ENCODE results near the gene GRIK3. TPM values are rescaled to one million over a fixed set of nuclear protein-coding genes. Genes with fewer than 3 reads are reported as not detected.

The GRIK3 gene
- total RNA-seq, 1 experiment from 2014 or later = not detected

GRCh38 chr1:37016121-37016520, 18.2 kb downstream of the GRIK3 start:
- H3K36me3 ChIP-seq (ENCODE audit: low read depth, low read length) = no peaks in the 10 kb centered on the region
- H3K4me2 ChIP-seq (ENCODE audit: low read length) = no peak overlapping the region
- TF ChIP-seq EZH2 (IDR thresholded peaks at IDR 0.05; ENCODE audit: low read length, unreplicated experiment) (no peak), CTCF (conservative IDR thresholded peaks at IDR 0.05; ENCODE audit: low read depth, low read length) (no peak), EZH2phosphoT487 (IDR thresholded peaks at IDR 0.05; ENCODE audit: borderline replicate concordance, low read length) (no peak)
- ChIA-PET CTCF (no interaction called here), POLR2A (ENCODE audit: unreplicated experiment) (no interaction called here)
- no peaks in the 10 kb centered on the region for H4K20me1 ChIP-seq (ENCODE audit: low read length)
- H3K27me3 ChIP-seq (ENCODE audit: low read length) = peaks cover 12% of the 10 kb centered on the region; the same call in 1 of the 2 replicates
- no peaks in the 10 kb centered on the region for H3K4me1 ChIP-seq (ENCODE audit: insufficient read depth, low read length)
- intact Hi-C loops (cut with micrococcal nuclease) = no loop called here
- H3K9me3 ChIP-seq (ENCODE audit: low read length) = no peaks in the 10 kb centered on the region
- no peaks in the 10 kb centered on the region for H3K9me2 ChIP-seq (replicated peaks; ENCODE audit: low read length)
- no peak for DNase-seq
- H2AFZ ChIP-seq (ENCODE audit: low read length) = no peak overlapping the region
- H3K27ac ChIP-seq (ENCODE audit: low read length) = no peak overlapping the region
- no peaks in the 10 kb centered on the region for H3K79me2 ChIP-seq (ENCODE audit: low read length)
- no TSS peak for BruUV-seq (replicated peaks)
- no peak overlapping the region for H3K4me3 ChIP-seq (ENCODE audit: low read length)
- no peak overlapping the region for H3K9ac ChIP-seq (ENCODE audit: low read length)
- no peaks in the 10 kb centered on the region for H3F3A ChIP-seq (ENCODE audit: low read length, unreplicated experiment)
- no peak for ATAC-seq

DNA sequence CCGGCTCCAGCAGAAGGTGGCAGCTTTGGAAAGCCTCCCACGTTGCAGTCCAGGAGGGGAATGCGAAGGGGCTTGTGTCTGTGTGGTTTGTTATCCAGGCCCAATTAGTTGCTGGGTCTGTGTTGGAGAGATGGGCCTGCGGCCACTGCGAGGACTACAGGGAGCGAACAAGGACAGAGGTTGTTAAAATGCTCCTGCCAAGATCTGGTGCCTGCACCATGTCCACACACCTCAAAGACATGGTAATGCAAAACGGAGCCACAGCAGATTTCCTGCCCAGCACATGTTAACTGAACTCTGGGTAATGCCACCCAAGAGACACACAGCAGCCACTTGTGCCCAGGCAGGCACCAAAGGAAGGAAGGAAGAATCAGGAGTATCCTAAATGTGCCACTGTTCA, 18.6 kb downstream of the GRIK3 start:
- Histone ChIP-seq H3F3A (ENCODE audit: low read length, unreplicated experiment) (no peaks in the 10 kb centered on the region), H3K9ac (ENCODE audit: low read length) (no peak overlapping the region), H3K27ac (ENCODE audit: low read length) (no peak overlapping the region), H3K9me3 (ENCODE audit: low read length) (no peaks in the 10 kb centered on the region), H3K9me2 (replicated peaks; ENCODE audit: low read length) (no peaks in the 10 kb centered on the region), H2AFZ (ENCODE audit: low read length) (no peak overlapping the region), H3K79me2 (ENCODE audit: low read length) (no peaks in the 10 kb centered on the region), H3K4me1 (ENCODE audit: insufficient read depth, low read length) (no peaks in the 10 kb centered on the region), H3K4me2 (ENCODE audit: low read length) (no peak overlapping the region), H3K27me3 (ENCODE audit: low read length) (peaks cover 14% of the 10 kb centered on the region; the same call in 1 of the 2 replicates), H3K4me3 (ENCODE audit: low read length) (no peak overlapping the region), H4K20me1 (ENCODE audit: low read length) (no peaks in the 10 kb centered on the region), H3K36me3 (ENCODE audit: low read depth, low read length) (no peaks in the 10 kb centered on the region)
- ChIA-PET POLR2A (ENCODE audit: unreplicated experiment) (no interaction called here), CTCF (no interaction called here)
- ATAC-seq (no peak), DNase-seq (no peak)
- intact Hi-C loops (cut with micrococcal nuclease) = no loop called here
- TF ChIP-seq CTCF (conservative IDR thresholded peaks at IDR 0.05; ENCODE audit: low read depth, low read length) (no peak), EZH2 (IDR thresholded peaks at IDR 0.05; ENCODE audit: low read length, unreplicated experiment) (no peak), EZH2phosphoT487 (IDR thresholded peaks at IDR 0.05; ENCODE audit: borderline replicate concordance, low read length) (no peak)
- BruUV-seq (replicated peaks) = no TSS peak

GRCh38 chr1:37012226-37012625, 22.1 kb downstream of the GRIK3 start:
- DNase-seq (no peak), ATAC-seq (no peak)
- no peaks in the 10 kb centered on the region for H4K20me1 ChIP-seq (ENCODE audit: low read length)
- no peaks in the 10 kb centered on the region for H3K4me1 ChIP-seq (ENCODE audit: insufficient read depth, low read length)
- intact Hi-C loops (cut with micrococcal nuclease) = no loop called here
- no peak overlapping the region for H3K9ac ChIP-seq (ENCODE audit: low read length)
- H3K9me2 ChIP-seq (replicated peaks; ENCODE audit: low read length) = no peaks in the 10 kb centered on the region
- CTCF ChIA-PET = no interaction called here
- no peak overlapping the region for H3K4me3 ChIP-seq (ENCODE audit: low read length)
- no peaks in the 10 kb centered on the region for H3K79me2 ChIP-seq (ENCODE audit: low read length)
- no peak overlapping the region for H3K27ac ChIP-seq (ENCODE audit: low read length)
- H3K9me3 ChIP-seq (ENCODE audit: low read length) = no peaks in the 10 kb centered on the region
- H3K27me3 ChIP-seq (ENCODE audit: low read length) = peaks cover 32% of the 10 kb centered on the region
- H3F3A ChIP-seq (ENCODE audit: low read length, unreplicated experiment) = no peaks in the 10 kb centered on the region
- H3K36me3 ChIP-seq (ENCODE audit: low read depth, low read length) = no peaks in the 10 kb centered on the region
- no peak overlapping the region for H2AFZ ChIP-seq (ENCODE audit: low read length)
- no peak overlapping the region for H3K4me2 ChIP-seq (ENCODE audit: low read length)
- no TSS peak for BruUV-seq (replicated peaks)
- TF ChIP-seq CTCF (conservative IDR thresholded peaks at IDR 0.05; ENCODE audit: low read depth, low read length) = no peak
- no peak for TF ChIP-seq EZH2phosphoT487 (IDR thresholded peaks at IDR 0.05; ENCODE audit: borderline replicate concordance, low read length)
- no peak for TF ChIP-seq EZH2 (IDR thresholded peaks at IDR 0.05; ENCODE audit: low read length, unreplicated experiment)
- POLR2A ChIA-PET (ENCODE audit: unreplicated experiment) = no interaction called here
